Mononuclear cell (primary cell): ENCODE measurements around the gene ATP23. TPM values are rescaled to one million over a fixed set of nuclear protein-coding genes. Genes with fewer than 3 reads are reported as not detected.

ENCODE experiments used
- H3K27me3 ChIP-seq: 2 replicates; pipeline ENCODE4 v1.6.0; 2011; ENCODE audit warnings: low read length, control low read depth; ENCODE audit not compliant: insufficient read depth
- H3K4me1 ChIP-seq: 2 replicates; pipeline ENCODE4 v1.5.1; 2011; ENCODE audit warnings: mild to moderate bottlenecking, low read length, control low read depth; ENCODE audit not compliant: insufficient read depth
- H3K4me3 ChIP-seq: 2 replicates; pipeline ENCODE4 v1.5.1; 2011; ENCODE audit warnings: mild to moderate bottlenecking, low read length, moderate library complexity
- H3K9me3 ChIP-seq: 2 replicates; pipeline ENCODE4 v1.5.1; 2011; ENCODE audit warnings: low read depth, mild to moderate bottlenecking, control low read depth, low read length
- total RNA-seq: library from RNA; depleted of rRNA; stranded (reverse); fragments of >200 nt; gene quantifications from one replicate; pipeline ENCODE4 v1.2.3, GENCODE V29; 2012

ATP23 gene
- total RNA-seq, 1 donor: 10.4 TPM

DNA sequence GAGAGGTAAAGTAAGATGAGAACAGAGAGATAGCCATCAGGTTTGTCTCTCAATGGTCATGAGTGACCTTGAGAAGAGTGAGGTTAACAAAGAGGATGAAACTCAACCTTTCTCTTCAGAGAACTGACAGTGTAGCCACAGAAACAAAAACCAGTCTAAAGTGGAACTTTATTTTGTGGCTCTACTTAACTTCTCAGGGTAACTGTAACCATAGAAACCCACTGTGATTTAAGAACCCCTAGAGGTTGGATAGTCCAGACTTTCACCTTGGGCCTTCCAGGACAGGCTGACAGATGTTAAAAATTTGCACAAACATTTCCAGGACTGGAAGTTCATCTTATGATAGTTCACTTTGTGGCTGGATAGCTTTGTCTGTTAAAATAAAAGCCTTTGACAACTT is 48.5 kb downstream of the ATP23 start:
- H3K9me3 ChIP-seq: no peaks in the 10 kb centered on the region
- H3K27me3 ChIP-seq: no peaks in the 10 kb centered on the region
- no peaks in the 10 kb centered on the region for H3K4me1 ChIP-seq
- no peak overlapping the region for H3K4me3 ChIP-seq

DNA sequence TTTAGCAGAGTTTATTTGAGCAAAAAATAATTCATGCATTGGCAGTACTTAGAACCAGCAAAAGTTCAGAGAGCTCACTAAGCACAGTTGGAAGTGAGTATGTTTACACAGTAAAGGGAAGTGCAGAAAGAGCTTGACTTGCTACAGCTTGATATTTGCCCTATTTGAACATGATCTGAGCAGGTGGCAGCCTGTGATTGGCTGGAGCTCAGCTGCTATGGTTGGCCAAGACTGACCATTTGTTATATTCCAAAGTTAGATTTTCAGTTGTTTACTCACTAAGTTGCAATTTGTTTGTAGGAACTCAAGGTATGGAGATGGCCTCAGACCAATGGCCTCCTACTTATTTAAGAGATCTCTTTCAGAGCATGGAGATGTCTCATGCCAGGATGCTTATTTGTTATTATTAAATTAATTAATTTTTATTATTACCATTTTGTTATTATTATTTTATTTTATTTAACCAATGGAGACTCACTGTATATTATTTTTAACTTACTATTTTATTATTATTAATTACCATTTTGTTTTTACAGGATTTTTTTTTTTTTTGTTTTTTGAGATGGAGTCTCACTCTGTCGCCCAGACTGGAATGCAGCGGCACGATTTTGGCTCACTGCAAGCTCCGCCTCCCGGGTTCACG is 49.0 kb downstream of the ATP23 start:
- Histone ChIP-seq H3K27me3 (no peaks in the 10 kb centered on the region), H3K9me3 (peaks cover under 1% of the 10 kb centered on the region), H3K4me1 (no peaks in the 10 kb centered on the region), H3K4me3 (no peak overlapping the region)

DNA sequence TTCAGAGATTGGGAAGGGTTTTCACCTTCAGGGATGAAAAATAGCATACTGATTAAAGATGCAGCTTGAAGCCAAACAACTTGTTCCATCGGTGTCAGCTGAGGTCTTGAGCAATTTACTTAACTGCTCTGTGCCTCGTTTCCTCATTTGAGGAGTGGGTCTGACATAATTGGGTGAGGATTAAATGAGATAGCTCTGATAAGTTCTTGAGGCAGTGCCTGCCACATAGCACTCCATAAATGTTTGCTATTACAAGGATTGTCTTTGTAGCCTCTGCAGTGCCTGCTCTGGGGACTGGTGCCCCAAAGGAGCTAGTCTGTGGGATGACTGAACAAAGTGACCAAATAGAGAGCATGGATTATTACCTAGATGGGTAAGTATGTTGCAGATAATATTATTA is 50.6 kb downstream of the ATP23 start:
- Histone ChIP-seq H3K9me3 (peaks cover 17% of the 10 kb centered on the region), H3K4me3 (no peak overlapping the region), H3K4me1 (no peaks in the 10 kb centered on the region), H3K27me3 (no peaks in the 10 kb centered on the region)

DNA sequence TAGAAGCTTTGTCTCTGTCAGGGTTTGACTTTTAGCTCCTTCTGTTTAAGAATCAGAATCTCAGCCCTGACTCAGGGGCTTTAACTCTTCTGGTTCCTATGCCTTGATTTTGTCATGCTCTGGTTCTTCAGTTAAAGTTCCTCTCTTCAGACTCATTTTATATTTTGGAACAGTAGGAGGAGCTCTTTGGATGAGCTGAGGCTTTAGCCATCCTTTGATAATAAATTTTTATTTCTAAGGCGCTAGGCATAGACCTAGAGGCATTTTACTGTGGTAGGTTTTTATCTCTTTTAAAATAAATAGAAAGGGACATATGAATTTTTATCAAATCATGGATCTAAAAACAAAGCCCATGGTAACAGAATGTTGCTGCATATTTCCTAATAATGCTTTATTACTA is 51.7 kb downstream of the ATP23 start:
- Histone ChIP-seq H3K4me3 (no peak overlapping the region), H3K9me3 (peaks cover 17% of the 10 kb centered on the region), H3K4me1 (no peaks in the 10 kb centered on the region), H3K27me3 (no peaks in the 10 kb centered on the region)

DNA sequence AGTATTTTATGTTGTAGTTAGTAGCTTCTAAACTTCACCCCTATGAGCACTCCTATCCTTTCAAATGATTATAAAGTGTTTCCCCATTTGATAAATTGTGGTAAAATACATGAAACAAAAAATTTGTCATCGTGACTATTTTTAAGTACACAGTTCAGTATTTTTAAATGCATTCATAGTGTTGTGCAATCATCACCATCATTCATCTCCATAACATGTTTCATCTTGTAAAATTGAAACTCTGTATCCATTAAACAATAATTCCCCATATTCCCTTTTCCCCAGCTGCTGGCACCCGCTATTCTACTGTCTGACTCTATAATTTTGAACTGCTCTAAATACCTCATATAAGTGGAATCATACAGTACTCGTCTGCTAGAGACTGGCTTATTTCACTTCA is 52.5 kb downstream of the ATP23 start:
- H3K27me3 ChIP-seq: no peaks in the 10 kb centered on the region
- H3K4me3 ChIP-seq: no peak overlapping the region
- peaks cover 17% of the 10 kb centered on the region for H3K9me3 ChIP-seq
- H3K4me1 ChIP-seq: no peaks in the 10 kb centered on the region

DNA sequence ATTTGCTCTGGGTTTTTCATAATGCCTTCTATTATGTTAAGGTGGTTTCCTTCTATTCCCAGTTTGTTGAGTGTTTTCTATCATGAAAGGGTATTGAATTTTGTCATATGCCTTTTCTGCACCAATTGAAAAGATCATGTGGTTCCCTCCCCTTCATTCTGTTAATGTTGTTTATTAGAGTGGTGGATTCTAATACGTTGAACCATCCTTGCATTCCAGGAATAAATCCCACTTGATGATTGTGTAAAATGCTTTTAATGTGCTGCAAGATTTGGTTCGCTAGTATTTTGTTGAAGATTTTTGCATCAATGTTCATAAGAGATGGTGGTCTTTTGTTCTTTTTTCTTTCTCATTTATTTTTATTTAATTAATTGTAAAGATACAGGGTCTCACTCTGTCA is 55.2 kb downstream of the ATP23 start:
- no peak overlapping the region for H3K4me3 ChIP-seq
- H3K9me3 ChIP-seq: peaks cover 31% of the 10 kb centered on the region
- no peaks in the 10 kb centered on the region for H3K4me1 ChIP-seq
- no peaks in the 10 kb centered on the region for H3K27me3 ChIP-seq

DNA sequence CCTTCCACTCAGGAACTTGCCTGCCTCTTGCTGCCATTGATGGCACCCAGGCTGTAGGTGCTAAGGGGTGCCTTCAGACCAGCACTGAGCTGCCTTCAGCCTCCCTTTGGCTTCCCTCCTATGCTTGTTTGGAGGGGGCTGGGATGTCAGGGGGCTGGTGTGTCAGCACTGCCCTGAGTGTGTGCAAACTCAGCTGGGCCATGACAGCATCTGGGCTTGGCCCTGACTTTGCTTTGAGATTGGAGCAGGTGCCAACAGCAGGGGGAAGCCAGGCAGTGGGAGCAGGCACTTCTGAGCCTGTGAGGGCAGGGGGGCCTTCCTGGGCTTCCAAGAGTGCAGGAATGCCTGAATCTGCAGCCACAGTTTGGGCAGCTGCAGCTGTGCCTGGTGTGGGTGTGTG is 56.9 kb downstream of the ATP23 start:
- Histone ChIP-seq H3K4me1 (no peaks in the 10 kb centered on the region), H3K27me3 (no peaks in the 10 kb centered on the region), H3K4me3 (no peak overlapping the region), H3K9me3 (peaks cover 31% of the 10 kb centered on the region)

DNA sequence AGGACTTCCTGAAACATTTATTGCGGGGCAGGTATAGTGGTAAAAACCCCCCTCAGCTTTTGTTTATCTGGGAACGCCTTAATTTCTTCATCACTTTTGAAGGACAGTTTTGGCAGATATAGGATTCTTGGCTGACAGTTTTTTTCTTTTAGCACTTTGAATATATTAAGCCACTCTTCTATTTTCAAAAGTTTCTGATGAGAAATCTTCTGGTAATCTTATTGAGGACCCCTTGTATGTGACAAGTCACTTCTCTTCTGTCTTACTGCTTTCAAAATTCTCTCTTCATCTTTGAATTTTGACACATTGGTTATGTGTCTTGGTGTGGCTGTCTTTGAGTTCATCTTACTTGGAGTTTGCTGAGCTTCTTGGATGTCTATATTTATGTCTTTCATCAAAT is 59.1 kb downstream of the ATP23 start:
- no peaks in the 10 kb centered on the region for H3K4me1 ChIP-seq
- H3K27me3 ChIP-seq: no peaks in the 10 kb centered on the region
- H3K4me3 ChIP-seq: no peak overlapping the region
- peaks cover 30% of the 10 kb centered on the region for H3K9me3 ChIP-seq

DNA sequence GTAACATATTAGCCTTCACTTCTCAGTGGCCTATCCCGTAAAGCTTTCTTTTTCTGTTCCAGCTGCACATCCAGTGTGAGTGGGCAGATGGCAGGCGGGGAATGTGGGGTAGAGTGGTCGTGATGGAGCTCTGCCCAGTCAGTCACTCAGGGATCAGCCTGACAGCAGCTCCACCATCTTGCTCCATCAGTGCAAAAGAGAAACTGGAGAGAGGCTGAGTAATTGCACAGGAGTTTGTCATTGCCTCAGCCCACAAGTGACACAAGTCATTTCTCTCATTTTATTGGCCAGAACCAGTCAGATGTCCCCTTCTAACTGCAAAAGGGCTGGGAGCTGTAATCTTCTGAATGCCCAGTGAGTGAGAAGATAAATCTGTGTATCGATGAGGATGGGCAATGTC is 66.5 kb downstream of the ATP23 start:
- Histone ChIP-seq H3K9me3 (no peaks in the 10 kb centered on the region), H3K27me3 (no peaks in the 10 kb centered on the region), H3K4me3 (no peak overlapping the region), H3K4me1 (no peaks in the 10 kb centered on the region)

DNA sequence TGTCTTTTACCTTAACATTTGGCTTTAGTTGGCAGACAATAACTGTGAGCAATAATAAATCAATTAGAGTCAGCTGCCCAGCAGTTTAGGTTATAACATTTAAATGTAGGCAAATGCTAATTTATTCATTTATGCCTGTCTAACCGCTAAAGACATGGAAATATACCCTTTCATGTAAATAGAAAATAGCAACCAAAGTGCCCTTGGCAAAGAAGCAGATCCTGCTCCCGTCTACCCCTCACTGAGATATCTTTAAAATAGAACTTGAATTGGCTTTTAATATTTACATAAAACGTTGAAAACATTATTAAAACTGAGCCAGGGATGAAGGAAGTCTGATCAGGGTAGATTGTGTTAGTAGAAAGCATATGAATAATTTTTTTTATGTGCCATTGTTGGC is 67.3 kb downstream of the ATP23 start:
- Histone ChIP-seq H3K4me3 (no peak overlapping the region), H3K9me3 (no peaks in the 10 kb centered on the region), H3K4me1 (no peaks in the 10 kb centered on the region)

More for the DNA sequence above, 67.3 kb downstream of the ATP23 start:
- H3K27me3 ChIP-seq: no peaks in the 10 kb centered on the region

Other genes with a start within 250 kb of the ATP23 start
- gene OS9, start 247.4 kb upstream of the ATP23 start, total RNA-seq: 166 TPM
- 7.6 TPM for gene AGAP2, start 202.8 kb upstream of the ATP23 start, total RNA-seq
- gene TSPAN31, start 196.5 kb upstream of the ATP23 start, total RNA-seq: 7.9 TPM
- gene CDK4, start 189.3 kb upstream of the ATP23 start, total RNA-seq: 9.2 TPM
- 13.9 TPM for gene MARCHF9, start 186.5 kb upstream of the ATP23 start, total RNA-seq
- gene CYP27B1, start 174.5 kb upstream of the ATP23 start, total RNA-seq: 1.3 TPM
- gene METTL1, start 169.5 kb upstream of the ATP23 start, total RNA-seq: 2.3 TPM
- 1.7 TPM for gene EEF1AKMT3, start 169.0 kb upstream of the ATP23 start, total RNA-seq
- gene TSFM, start 158.8 kb upstream of the ATP23 start, total RNA-seq: 17.2 TPM
- gene AVIL, start 122.8 kb upstream of the ATP23 start, total RNA-seq: 0.52 TPM
- 60.2 TPM for gene CTDSP2, start 94.8 kb upstream of the ATP23 start, total RNA-seq